Muscle of arm (tissue), 14 donors: Measurements from ENCODE around the gene LASP1. TPM values are rescaled to one million over a fixed set of nuclear protein-coding genes. Genes with fewer than 3 reads are reported as not detected.
"Not testable (repeated sequence)": the region's sequence is repeated elsewhere in the genome, so short reads cannot be mapped to it uniquely, and the experiment has no call there.

Experiments used
- DNase-seq: peaks from one replicate; pipeline ENCODE4 v3.0.0-alpha.2; 2013
- long read RNA-seq, 11 donors: transcript quantifications; one replicate each; lab custom pipeline, GENCODE V29; 2026
- polyA plus RNA-seq, 12 donors: library from polyadenylated mRNA; unstranded; fragments of 120-200 nt; gene quantifications; one replicate each; pipeline ENCODE4 v1.2.1, GENCODE V29; 2013; ENCODE audit not compliant: insufficient read length in 12 of 12

LASP1 gene
- polyA plus RNA-seq: 100 to 1,000 TPM in 3 of 12 donors, 10 to 100 TPM in 8, not detected in 1; 67.3 to 159 (median 80.6) TPM
- long read RNA-seq, donor 1, full-length matches to known transcripts: 60 of 149 reads
- long read RNA-seq, donor 1, partial matches to known transcripts: 89 of 149 reads
- long read RNA-seq, donor 1, other reads (novel, unspliced or antisense): 0 of 149 reads
- long read RNA-seq, donor 2, full-length matches to known transcripts: 20 of 20 reads
- long read RNA-seq, donor 2, partial matches to known transcripts: 0 of 20 reads
- long read RNA-seq, donor 2, other reads (novel, unspliced or antisense): 0 of 20 reads
- long read RNA-seq, donor 3, full-length matches to known transcripts: 17 of 22 reads
- long read RNA-seq, donor 3, partial matches to known transcripts: 5 of 22 reads
- long read RNA-seq, donor 3, other reads (novel, unspliced or antisense): 0 of 22 reads
- long read RNA-seq, donor 4, full-length matches to known transcripts: 16 of 16 reads
- long read RNA-seq, donor 4, partial matches to known transcripts: 0 of 16 reads
- long read RNA-seq, donor 4, other reads (novel, unspliced or antisense): 0 of 16 reads
- long read RNA-seq, donor 5, full-length matches to known transcripts: 17 of 17 reads
- long read RNA-seq, donor 5, partial matches to known transcripts: 0 of 17 reads
- long read RNA-seq, donor 5, other reads (novel, unspliced or antisense): 0 of 17 reads
- long read RNA-seq, donor 6, full-length matches to known transcripts: 20 of 20 reads
- long read RNA-seq, donor 6, partial matches to known transcripts: 0 of 20 reads
- long read RNA-seq, donor 6, other reads (novel, unspliced or antisense): 0 of 20 reads
- long read RNA-seq, donor 7, full-length matches to known transcripts: 10 of 10 reads
- long read RNA-seq, donor 7, partial matches to known transcripts: 0 of 10 reads
- long read RNA-seq, donor 7, other reads (novel, unspliced or antisense): 0 of 10 reads
- long read RNA-seq, donor 8, full-length matches to known transcripts: 23 of 23 reads
- long read RNA-seq, donor 8, partial matches to known transcripts: 0 of 23 reads
- long read RNA-seq, donor 8, other reads (novel, unspliced or antisense): 0 of 23 reads
- long read RNA-seq, donor 9, full-length matches to known transcripts: 21 of 21 reads
- long read RNA-seq, donor 9, partial matches to known transcripts: 0 of 21 reads
- long read RNA-seq, donor 9, other reads (novel, unspliced or antisense): 0 of 21 reads
- long read RNA-seq, donor 10, full-length matches to known transcripts: 27 of 27 reads
- long read RNA-seq, donor 10, partial matches to known transcripts: 0 of 27 reads
- long read RNA-seq, donor 10, other reads (novel, unspliced or antisense): 0 of 27 reads
- long read RNA-seq, donor 11, full-length matches to known transcripts: 28 of 59 reads
- long read RNA-seq, donor 11, partial matches to known transcripts: 31 of 59 reads
- long read RNA-seq, donor 11, other reads (novel, unspliced or antisense): 0 of 59 reads

- DNase-seq: peak; percentile 91
Observed at GRCh38 chr17:38869526-38870258, at the start of gene LASP1. LASP1 (plus strand) TSS chr17:38870058; CDS start chr17:38870190, 132 bp downstream.

GRCh38 chr17:38824899-38825761, 44.7 kb upstream of the LASP1 start, which contains the start of gene CWC25:
CWC25 (minus strand) TSS chr17:38825321; CDS start chr17:38825183, 138 bp downstream.
- peak; percentile 100 for DNase-seq

GRCh38 chr17:38825762-38826247, 44.1 kb upstream of the LASP1 start:
- DNase-seq: no peak

GRCh38 chr17:38844261-38844757, 25.5 kb upstream of the LASP1 start:
- no peak for DNase-seq

GRCh38 chr17:38848557-38848891, 21.3 kb upstream of the LASP1 start:
- DNase-seq: no peak

- DNase-seq: no peak
Observed at GRCh38 chr17:38848939-38849605, 20.8 kb upstream of the LASP1 start.

GRCh38 chr17:38850374-38850773, 19.5 kb upstream of the LASP1 start:
- DNase-seq: no peak

- DNase-seq: no peak
Observed at GRCh38 chr17:38851434-38851833, 18.4 kb upstream of the LASP1 start.

GRCh38 chr17:38852771-38853291, 17.0 kb upstream of the LASP1 start:
- DNase-seq: no peak

GRCh38 chr17:38853292-38854219, 16.3 kb upstream of the LASP1 start, which contains the start of gene RPL23:
RPL23 (minus strand) TSS chr17:38853721; CDS start chr17:38853710, 11 bp downstream.
- DNase-seq: peak; percentile 98

- DNase-seq: not testable (repeated sequence)
Observed at GRCh38 chr17:38855101-38855714, 14.7 kb upstream of the LASP1 start.

- no peak for DNase-seq
Observed at GRCh38 chr17:38857271-38857670, 12.6 kb upstream of the LASP1 start.

- DNase-seq: no peak
Observed at GRCh38 chr17:38861399-38861843, 8.4 kb upstream of the LASP1 start.

GRCh38 chr17:38864636-38865398, 5.0 kb upstream of the LASP1 start:
- DNase-seq: no peak

GRCh38 chr17:38867179-38867967, 2.5 kb upstream of the LASP1 start:
- DNase-seq: peak; percentile 57
